GM23338 (cell line): Measurements from ENCODE around the gene TMIE. TPM values are rescaled to one million over a fixed set of nuclear protein-coding genes. Genes with fewer than 3 reads are reported as not detected.
"Not testable (repeated sequence)": the region's sequence is repeated elsewhere in the genome, so short reads cannot be mapped to it uniquely, and the experiment has no call there.

Experiments used
- ATAC-seq: fragments of 200-7000 bp; cut with Tn5 transposase; 3 replicates; pipeline ENCODE4 v1.9.1; 2020
- DNase-seq: peaks from one replicate; pipeline ENCODE4 v3.0.0-alpha.2; 2015; ENCODE audit warnings: low spot score
- H2AFZ ChIP-seq: fragments of 200-600 bp; sonication (generic); 2 replicates; pipeline ENCODE4 v1.8.0; 2016; ENCODE audit warnings: antibody characterized with exemption, mild to moderate bottlenecking, moderate library complexity
- H3F3A ChIP-seq: fragments of 200-600 bp; sonication (generic); replicated peaks from 2 replicates; pipeline ENCODE4 v1.8.0; 2017; ENCODE audit warnings: antibody characterized with exemption, mixed run types, low read depth
- H3K27ac ChIP-seq: fragments of 200-600 bp; sonication (generic); 2 replicates; pipeline ENCODE4 v1.6.1; 2016; ENCODE audit warnings: low read depth
- H3K27me3 ChIP-seq: fragments of 200-600 bp; sonication (generic); 2 replicates; pipeline ENCODE4 v1.8.0; 2016; ENCODE audit warnings: mild to moderate bottlenecking, mixed run types, moderate library complexity; ENCODE audit not compliant: insufficient read depth
- H3K36me3 ChIP-seq: fragments of 200-600 bp; sonication (generic); 2 replicates; pipeline ENCODE4 v1.8.0; 2016; ENCODE audit warnings: mild to moderate bottlenecking; ENCODE audit not compliant: insufficient read depth
- H3K4me1 ChIP-seq: fragments of 200-600 bp; sonication (generic); 2 replicates; pipeline ENCODE4 v1.8.0; 2016; ENCODE audit warnings: mild to moderate bottlenecking, moderate library complexity; ENCODE audit not compliant: insufficient read depth
- H3K4me2 ChIP-seq: fragments of 200-600 bp; sonication (generic); 2 replicates; pipeline ENCODE4 v1.7.1; 2017; ENCODE audit warnings: mixed run types
- H3K4me3 ChIP-seq: fragments of 200-600 bp; sonication (generic); 2 replicates; pipeline ENCODE4 v1.6.1; 2016; ENCODE audit warnings: mixed run types
- H3K79me2 ChIP-seq: fragments of 200-600 bp; sonication (generic); replicated peaks from 2 replicates; pipeline ENCODE4 v1.8.0; 2017; ENCODE audit warnings: mild to moderate bottlenecking; ENCODE audit not compliant: insufficient read depth
- H3K9me2 ChIP-seq: fragments of 200-600 bp; sonication (generic); 2 replicates; pipeline ENCODE4 v1.8.0; 2017; ENCODE audit not compliant: insufficient read depth
- H4K20me1 ChIP-seq: fragments of 200-600 bp; sonication (generic); replicated peaks from 2 replicates; pipeline ENCODE4 v1.8.0; 2017; ENCODE audit warnings: mild to moderate bottlenecking; ENCODE audit not compliant: insufficient read depth
- H3K27ac Mint-ChIP-seq: 2 replicates; pipeline ENCODE4 v1.8.0; 2020; ENCODE audit warnings: inconsistent platforms, mild to moderate bottlenecking, moderate library complexity, mixed read lengths
- H3K27me3 Mint-ChIP-seq: 3 replicates; pipeline ENCODE4 v1.8.0; 2022; ENCODE audit warnings: low read depth, mild to moderate bottlenecking, moderate library complexity, mixed read lengths, inconsistent platforms; ENCODE audit not compliant: insufficient read depth, poor library complexity
- H3K36me3 Mint-ChIP-seq: 3 replicates; pipeline ENCODE4 v1.8.0; 2021; ENCODE audit warnings: low read depth, mild to moderate bottlenecking, inconsistent platforms, moderate library complexity, mixed read lengths
- H3K4me1 Mint-ChIP-seq: 3 replicates; pipeline ENCODE4 v1.8.0; 2020; ENCODE audit warnings: mild to moderate bottlenecking, inconsistent platforms, mixed read lengths
- H3K4me3 Mint-ChIP-seq: 3 replicates; pipeline ENCODE4 v1.8.0; 2021; ENCODE audit warnings: moderate library complexity, mild to moderate bottlenecking, inconsistent platforms, mixed read lengths
- H3K9me3 Mint-ChIP-seq: 3 replicates; pipeline ENCODE4 v1.8.0; 2020; ENCODE audit warnings: moderate library complexity, mild to moderate bottlenecking, inconsistent platforms, mixed read lengths
- CREB1 ChIP-seq: fragments of 250-450 bp; sonication (Bioruptor Pico); IDR thresholded peaks from 2 replicates; pipeline ENCODE4 v1.5.0; 2020; ENCODE audit warnings: low read depth, mild to moderate bottlenecking, moderate library complexity
- CTCF ChIP-seq, 2 experiments: fragments of 200-600 bp in 1 of 2; sonication (generic) in 1 of 2; conservative IDR thresholded peaks; 2 replicates each; pipeline versions ENCODE4 v1.5.1 to v1.6.1; 2016 to 2017; ENCODE audit warnings: antibody characterized with exemption in 2 of 2, low read depth in 2 of 2, mild to moderate bottlenecking in 2 of 2, moderate library complexity in 1 of 2
- ETS1 ChIP-seq: IDR thresholded peaks from 2 replicates; pipeline ENCODE4 v1.6.1; 2016; ENCODE audit warnings: antibody characterized with exemption
- EZH2phosphoT487 ChIP-seq: fragments of 200-600 bp; sonication (generic); IDR thresholded peaks from one replicate; pipeline ENCODE4 v1.8.1; 2018; ENCODE audit warnings: antibody characterized with exemption; ENCODE audit not compliant: unreplicated experiment
- JUNB ChIP-seq: IDR thresholded peaks from one replicate; pipeline ENCODE4 v1.6.1; 2016; ENCODE audit warnings: antibody characterized with exemption; ENCODE audit not compliant: unreplicated experiment
- NANOG ChIP-seq: IDR thresholded peaks from 2 replicates; pipeline ENCODE4 v1.6.1; 2016; ENCODE audit warnings: antibody characterized with exemption, borderline replicate concordance
- POLR2AphosphoS5 ChIP-seq: IDR thresholded peaks from 2 replicates; pipeline ENCODE4 v1.6.1; 2016; ENCODE audit warnings: antibody characterized with exemption, low read depth
- REST ChIP-seq: IDR thresholded peaks from one replicate; pipeline ENCODE4 v1.6.1; 2018; ENCODE audit warnings: antibody characterized with exemption; ENCODE audit not compliant: unreplicated experiment
- STAT1 ChIP-seq: IDR thresholded peaks from one replicate; pipeline ENCODE4 v1.6.1; 2016; ENCODE audit warnings: antibody characterized with exemption; ENCODE audit not compliant: unreplicated experiment
- ZNF331 ChIP-seq: fragments of 250-450 bp; sonication (Bioruptor Pico); IDR thresholded peaks from 2 replicates; pipeline ENCODE4 v1.5.0; 2020; ENCODE audit warnings: low read depth, mild to moderate bottlenecking, moderate library complexity
- polyA plus RNA-seq: library from polyadenylated mRNA; unstranded; fragments of >200 nt; fragmentation: Nextera tagmentation; extraction: Ambion mirVana; gene quantifications from 2 replicates; pipeline ENCODE4 v1.2.1, GENCODE V29; 2016
- total RNA-seq: library from RNA; depleted of rRNA; stranded (reverse); fragments of >200 nt; shearing (Covaris generic); gene quantifications from 2 replicates; pipeline ENCODE4 v1.2.3, GENCODE V29; 2014

Gene TMIE
- total and polyA plus RNA-seq, 2 experiments from 2014 or later, result 0.84 to 1.2 TPM

- DNase-seq, result peak; percentile 14
- H3F3A ChIP-seq, result no peaks in the 10 kb centered on the region
- ATAC-seq, result peak; percentile 48; the same call in 2 of the 3 replicates
- H3K27me3 Mint-ChIP-seq, result peaks cover 5% of the 10 kb centered on the region
- H3K4me3 Mint-ChIP-seq, result no peak overlapping the region
- no peaks in the 10 kb centered on the region for H3K9me2 ChIP-seq
- no peaks in the 10 kb centered on the region for H3K27me3 ChIP-seq
- H3K4me1 Mint-ChIP-seq, result peaks cover 8% of the 10 kb centered on the region
- H3K9me3 Mint-ChIP-seq, result no peaks in the 10 kb centered on the region
- no peaks in the 10 kb centered on the region for H3K36me3 ChIP-seq
- no peak overlapping the region for H2AFZ ChIP-seq
- no peaks in the 10 kb centered on the region for H4K20me1 ChIP-seq
- H3K36me3 Mint-ChIP-seq, result no peaks in the 10 kb centered on the region
- H3K4me2 ChIP-seq, result no peak overlapping the region
- no peak overlapping the region for H3K4me3 ChIP-seq
- H3K79me2 ChIP-seq, result no peaks in the 10 kb centered on the region
- no peaks in the 10 kb centered on the region; the same call in 1 of the 2 replicates for H3K4me1 ChIP-seq
- TF ChIP-seq STAT1 (no peak), CTCF (conservative IDR thresholded peaks at IDR 0.05; ENCODE audit: low read depth in 2 of 2) (0 out of 4 replicates have a peak, but pooled peaks of 1 of the 2 experiments have one; percentile 2)
- H3K27ac ChIP-seq, result no peak overlapping the region
- H3K27ac Mint-ChIP-seq, result no peak overlapping the region
Observed at GRCh38 chr3:46750555-46751038, 49.4 kb downstream of the TMIE start.

- H3K36me3 Mint-ChIP-seq, H3K9me3 Mint-ChIP-seq, H3K27ac ChIP-seq, H3F3A ChIP-seq, H3K27me3 Mint-ChIP-seq, H3K4me1 ChIP-seq, H3K36me3 ChIP-seq, H3K27ac Mint-ChIP-seq, DNase-seq, H4K20me1 ChIP-seq, H3K4me3 ChIP-seq, H3K79me2 ChIP-seq, H2AFZ ChIP-seq, H3K4me3 Mint-ChIP-seq, H3K4me2 ChIP-seq, H3K4me1 Mint-ChIP-seq, H3K27me3 ChIP-seq, ATAC-seq, H3K9me2 ChIP-seq: not testable (repeated sequence)
Observed at GRCh38 chr3:46753127-46753526, 51.9 kb downstream of the TMIE start.

GRCh38 chr3:46755646-46756045 lies 54.5 kb downstream of the TMIE start:
- H3K4me2 ChIP-seq, result no peak overlapping the region
- ATAC-seq (no peak), DNase-seq (no peak)
- no peaks in the 10 kb centered on the region for H4K20me1 ChIP-seq
- H3K27ac Mint-ChIP-seq, result no peak overlapping the region
- no peaks in the 10 kb centered on the region for H3K9me2 ChIP-seq
- H3K27me3 Mint-ChIP-seq, result peaks cover 2% of the 10 kb centered on the region
- no peaks in the 10 kb centered on the region for H3K27me3 ChIP-seq
- H3K79me2 ChIP-seq, result no peaks in the 10 kb centered on the region
- peaks cover 12% of the 10 kb centered on the region; the same call in 2 of the 3 replicates for H3K4me1 Mint-ChIP-seq
- H3K4me1 ChIP-seq, result peaks cover 10% of the 10 kb centered on the region; the same call in 1 of the 2 replicates
- H3K4me3 ChIP-seq, result no peak overlapping the region
- no peaks in the 10 kb centered on the region for H3K36me3 Mint-ChIP-seq
- no peak overlapping the region for H3K27ac ChIP-seq
- no peaks in the 10 kb centered on the region for H3K9me3 Mint-ChIP-seq
- no peaks in the 10 kb centered on the region for H3F3A ChIP-seq
- no peak overlapping the region for H2AFZ ChIP-seq
- H3K4me3 Mint-ChIP-seq, result no peak overlapping the region
- no peaks in the 10 kb centered on the region for H3K36me3 ChIP-seq
- TF ChIP-seq NANOG (no peak), CREB1 (CRISPR knock-in tag) (no peak), REST (no peak), ZNF331 (CRISPR knock-in tag) (no peak), POLR2AphosphoS5 (no peak), ETS1 (no peak), EZH2phosphoT487 (no peak), JUNB (no peak)
